ENCODE data around the gene TUBGCP6. TPM values are rescaled to one million over a fixed set of nuclear protein-coding genes. Genes with fewer than 3 reads are reported as not detected.

The TUBGCP6 gene
- total RNA-seq, 1 donor from 2014 or later, result 21.2 TPM

- peak; percentile 74 to 78 for DNase-seq (ENCODE audit: low read depth in 2 of 2)
Observed at GRCh38 chr22:50252082-50253045, 7.5 kb upstream of the TUBGCP6 start.

DNA sequence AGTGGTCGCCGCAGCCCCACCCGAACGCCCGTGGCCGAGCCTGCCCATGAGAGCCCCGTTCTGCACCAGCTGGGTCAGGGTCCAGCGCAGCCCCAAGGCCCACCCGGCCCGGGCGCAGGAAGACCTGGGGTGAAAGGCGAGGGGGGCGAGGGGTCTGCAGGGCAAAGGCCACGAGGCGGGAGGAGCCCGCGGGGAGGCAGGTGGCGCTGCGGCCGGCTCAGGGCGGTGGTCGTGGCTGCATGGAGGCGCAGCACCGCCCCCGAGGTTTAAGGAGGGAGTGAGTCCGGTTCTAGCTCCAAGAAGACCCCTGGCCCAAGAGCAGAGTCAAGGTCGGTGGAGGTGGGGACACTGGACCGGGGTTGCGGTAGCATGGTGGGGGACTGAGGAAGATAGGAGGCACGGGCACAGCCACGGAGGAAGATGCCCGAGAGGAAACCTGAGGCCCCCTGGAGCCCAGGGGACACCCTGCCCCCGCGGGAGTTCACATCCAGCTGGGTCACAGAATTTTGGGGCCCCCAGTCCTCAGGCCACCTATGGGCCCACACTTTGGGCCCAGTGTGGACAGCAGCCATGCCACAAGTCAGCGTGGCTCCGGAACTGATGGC, 6.8 kb upstream of the TUBGCP6 start:
- no peak for DNase-seq (ENCODE audit: low read depth in 2 of 2)

GRCh38 chr22:50250555-50251476, 6.0 kb upstream of the TUBGCP6 start, which contains the start of gene HDAC10:
Gene HDAC10, minus strand, starts transcription at chr22:50251265. Its CDS starts 233 bp downstream, at chr22:50251032.
- DNase-seq (ENCODE audit: low read depth in 2 of 2), result peak; percentile 78 to 80

DNA sequence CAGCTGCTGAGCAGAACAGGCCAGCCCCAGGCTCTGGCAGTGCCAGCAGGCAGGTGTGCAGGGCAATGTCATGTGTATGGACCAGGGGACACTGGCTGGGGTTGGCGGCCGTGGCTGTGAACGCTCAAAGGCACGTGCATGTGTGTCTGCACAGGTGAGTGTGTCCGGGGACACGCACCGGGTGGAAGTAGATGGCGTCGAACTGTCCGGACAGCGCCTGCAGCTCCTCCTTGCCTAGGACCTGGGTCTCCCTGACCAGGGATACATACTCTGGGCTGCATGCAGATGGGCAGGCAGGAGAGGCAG, 5.4 kb upstream of the TUBGCP6 start:
- DNase-seq (ENCODE audit: low read depth in 2 of 2), result no peak

- DNase-seq (ENCODE audit: low read depth in 2 of 2), result no peak
Observed at GRCh38 chr22:50249341-50250248, 4.8 kb upstream of the TUBGCP6 start.

DNA sequence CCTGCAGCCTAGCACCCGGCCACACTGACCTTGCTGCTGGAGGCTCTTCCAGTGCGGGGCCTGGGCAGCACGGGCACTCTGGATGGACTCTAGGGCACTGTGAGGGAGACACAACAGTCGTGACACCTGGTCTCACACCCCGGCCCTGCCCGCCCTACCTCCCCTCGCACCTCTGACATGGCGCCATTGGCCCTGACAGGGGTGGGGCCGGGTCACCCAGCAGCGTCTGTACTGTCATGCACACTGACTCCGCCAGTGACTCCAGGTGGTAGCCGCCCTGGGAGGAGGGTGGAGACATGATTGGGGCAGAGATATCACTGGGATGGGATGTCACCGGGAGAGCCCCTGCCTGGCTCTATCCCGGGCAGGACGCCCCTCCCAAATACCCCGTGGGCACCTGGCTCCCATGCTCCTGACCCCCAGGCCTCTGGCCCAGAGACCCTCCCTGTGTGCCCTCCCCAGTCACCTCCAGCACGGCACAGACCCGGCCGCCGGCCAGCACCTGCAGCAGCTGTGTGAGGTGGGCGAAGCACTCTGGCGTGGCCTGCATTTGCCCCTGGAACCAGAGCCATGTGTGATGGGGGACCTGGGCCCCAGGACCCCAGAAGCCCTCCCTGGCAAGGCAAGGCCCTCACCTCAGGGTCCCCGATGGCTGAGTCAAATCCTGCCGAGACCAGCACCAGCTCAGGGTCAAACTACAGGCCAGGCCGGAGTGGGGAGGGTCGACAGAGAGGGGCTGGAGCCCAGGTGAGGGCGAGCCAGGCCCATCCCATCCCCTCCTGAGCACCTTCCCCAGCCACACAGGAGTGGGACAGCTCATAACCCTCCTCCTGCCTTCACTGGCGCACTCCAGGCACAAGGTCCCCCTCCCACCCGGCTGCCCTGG, 3.6 kb upstream of the TUBGCP6 start:
- no peak for DNase-seq (ENCODE audit: low read depth in 2 of 2)

DNA sequence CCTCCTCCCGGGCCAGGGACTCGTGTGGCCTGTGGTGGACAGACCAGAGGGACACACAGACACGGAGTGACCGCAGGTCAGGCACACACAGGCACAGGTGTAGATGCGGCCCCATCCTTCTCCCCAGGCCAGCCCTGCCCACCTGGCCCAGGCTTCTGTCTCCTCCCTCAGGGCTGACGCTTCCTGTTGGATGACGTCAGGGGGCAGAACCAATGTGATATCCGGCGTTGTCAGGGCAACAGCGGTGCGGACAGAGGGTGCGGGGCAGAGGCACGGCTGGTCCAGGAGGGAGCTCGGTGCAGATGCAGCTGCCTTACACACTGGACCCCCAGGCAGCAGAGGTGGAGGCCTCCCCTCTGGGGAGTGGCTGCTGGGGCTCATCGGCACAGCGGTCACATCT, 2.9 kb upstream of the TUBGCP6 start:
- DNase-seq (ENCODE audit: low read depth in 2 of 2), result peak; percentile 82 to 91

DNA sequence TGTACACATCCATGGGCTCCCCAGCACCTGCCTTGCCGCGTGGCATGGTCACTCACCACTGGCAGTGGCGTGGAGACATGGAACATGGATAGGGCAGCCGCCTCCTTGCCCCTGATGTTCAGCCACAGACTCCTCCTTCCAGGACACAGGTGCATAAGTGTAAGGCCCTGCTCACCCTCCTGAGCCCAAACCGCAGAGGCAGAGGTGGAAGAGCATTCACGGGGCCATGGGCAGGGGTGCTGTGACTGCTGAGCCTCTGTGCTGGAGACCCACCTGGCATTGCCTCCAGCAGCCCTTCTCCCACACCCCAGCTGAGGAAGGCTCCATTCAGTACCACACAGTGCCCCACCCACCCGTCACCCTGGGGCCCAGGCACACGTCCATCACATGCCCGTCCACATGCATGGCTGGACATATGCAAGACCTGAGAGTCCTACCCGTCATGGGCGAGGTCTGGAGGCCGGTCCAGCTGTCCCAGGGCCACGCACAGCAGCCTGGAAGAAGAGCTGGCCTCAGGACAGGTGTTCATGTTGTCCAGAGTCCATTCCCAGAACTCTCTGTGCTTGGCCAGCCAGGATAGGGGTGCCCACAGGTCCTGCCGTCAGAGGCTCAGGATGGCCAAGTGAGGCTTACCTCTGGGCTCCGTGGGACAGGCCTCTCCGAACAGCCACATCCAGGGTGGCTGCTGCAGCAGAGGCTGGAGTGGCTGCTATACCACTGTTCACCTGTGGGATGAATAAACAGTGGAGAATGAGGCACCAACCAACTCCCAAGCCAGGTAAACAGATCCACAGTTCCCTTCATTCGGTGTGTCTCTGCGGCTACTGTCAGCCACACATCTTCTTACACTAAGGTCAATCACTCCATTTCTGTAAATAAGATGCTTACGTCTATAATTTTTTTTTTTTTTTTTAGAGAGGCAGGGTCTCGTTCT, 1.7 kb upstream of the TUBGCP6 start:
- no peak for DNase-seq (ENCODE audit: low read depth in 2 of 2)

DNA sequence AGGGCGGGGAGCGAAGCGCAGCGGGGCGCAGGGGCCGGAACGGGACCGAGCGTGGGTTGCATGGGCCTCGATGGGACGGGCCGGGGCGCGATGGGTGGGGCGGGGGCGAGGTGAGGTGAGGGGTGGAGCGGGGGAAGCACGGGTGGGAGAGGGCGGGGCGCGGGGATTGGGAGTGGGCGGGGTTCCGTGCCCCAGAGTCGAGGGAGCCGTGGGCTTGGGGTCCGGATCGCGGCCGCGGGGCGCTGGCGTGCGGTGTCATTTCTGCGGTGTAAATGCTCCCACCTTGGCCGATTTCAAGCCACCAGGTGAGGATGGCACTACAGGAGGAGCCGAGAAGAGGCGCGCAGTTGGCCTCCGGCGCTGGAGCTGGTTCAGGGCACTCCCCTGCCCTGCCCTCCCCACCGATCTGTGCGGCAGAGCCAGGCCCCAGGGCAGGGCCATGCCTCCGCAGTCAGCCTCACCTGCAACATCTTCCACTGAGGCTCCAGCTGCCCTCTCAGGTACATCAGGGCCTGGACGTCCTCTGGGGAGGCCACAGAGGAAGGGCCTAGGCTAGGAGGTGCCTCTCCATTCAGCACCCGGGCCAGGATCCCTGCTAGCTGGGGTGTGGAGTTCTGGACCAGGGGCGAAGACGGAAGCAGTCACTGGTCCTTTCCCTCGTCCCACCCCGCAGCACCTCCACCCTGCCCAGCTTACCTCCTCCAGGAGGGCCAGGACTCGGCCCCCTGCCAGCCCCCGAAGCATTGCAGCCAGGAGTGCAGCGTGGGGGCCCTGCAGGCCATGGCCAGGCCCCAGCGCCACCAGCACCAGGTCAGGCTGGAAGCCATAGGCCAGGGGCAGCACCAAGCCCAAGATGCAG, 620 bp upstream of the TUBGCP6 start:
- no peak for DNase-seq (ENCODE audit: low read depth in 2 of 2)

- peak in 1 of 2 donors; percentile 38 for DNase-seq (ENCODE audit: low read depth in 2 of 2)
Observed at GRCh38 chr22:50243685-50244419, 971 bp downstream of the TUBGCP6 start.

DNA sequence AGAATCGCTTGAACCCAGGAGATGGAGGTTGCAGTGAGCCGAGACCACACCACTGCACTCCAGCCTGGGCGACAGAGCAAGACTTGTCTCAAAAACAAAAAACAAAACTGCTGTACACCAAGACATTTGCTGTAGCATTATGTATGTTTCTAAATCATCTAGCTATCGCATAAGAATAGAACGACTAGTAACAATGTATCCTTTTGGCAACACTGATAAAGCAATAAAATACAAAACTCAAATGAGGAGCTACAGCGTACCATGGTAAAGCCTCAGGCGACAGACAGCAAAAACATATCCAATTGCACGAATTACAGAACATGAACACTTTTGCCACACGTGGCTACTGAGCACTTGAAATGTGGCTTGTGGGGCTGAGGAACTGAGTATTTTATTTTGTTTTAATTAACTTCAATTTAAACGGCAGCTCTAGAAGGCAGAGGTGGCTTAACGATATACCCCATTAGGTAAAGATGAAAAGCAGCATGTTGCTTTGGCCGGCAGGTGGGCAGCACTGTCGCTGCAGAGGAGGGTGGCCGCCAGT, 2.3 kb downstream of the TUBGCP6 start:
- no peak for DNase-seq (ENCODE audit: low read depth in 2 of 2)

DNA sequence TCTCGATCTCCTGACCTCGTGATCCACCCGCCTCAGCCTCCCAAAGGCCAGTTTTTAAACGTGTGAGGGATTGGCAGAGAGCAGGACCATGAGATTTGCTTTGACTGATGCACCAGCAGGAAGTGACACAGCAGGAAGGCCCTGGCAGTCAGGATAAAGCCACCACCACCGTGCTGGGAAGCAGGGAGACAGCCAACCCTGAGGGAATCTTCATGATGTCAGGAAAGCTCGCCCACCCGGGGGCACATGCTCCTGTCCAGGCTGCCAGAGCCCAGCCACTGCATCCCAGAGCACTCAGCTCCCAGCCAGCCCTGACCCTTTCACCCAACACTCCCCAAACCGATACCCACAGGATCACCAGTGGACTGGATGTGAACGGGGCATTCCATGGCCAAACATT, 6.1 kb downstream of the TUBGCP6 start:
- peak; percentile 39 to 42 for DNase-seq (ENCODE audit: low read depth in 2 of 2)

GRCh38 chr22:50236731-50237409, 8.0 kb downstream of the TUBGCP6 start:
- DNase-seq (ENCODE audit: low read depth in 2 of 2), result peak; percentile 47

GRCh38 chr22:50233223-50233622, 11.6 kb downstream of the TUBGCP6 start:
- DNase-seq (ENCODE audit: low read depth in 2 of 2), result no peak

- no peak for DNase-seq (ENCODE audit: low read depth in 2 of 2)
Observed at GRCh38 chr22:50232481-50233151, 12.2 kb downstream of the TUBGCP6 start.

Measured in lung microvascular endothelial cell (primary cell).